Neural progenitor cell (in vitro differentiated cells): ENCODE data around the gene GALNT13. TPM values are rescaled to one million over a fixed set of nuclear protein-coding genes. Genes with fewer than 3 reads are reported as not detected.

ENCODE experiments used
- DNase-seq: peaks from one replicate; pipeline ENCODE4 v3.0.0-alpha.2; 2016; ENCODE audit warnings: low spot score
- H2AFZ ChIP-seq: fragments of 200-600 bp; sonication (generic); replicated peaks from 2 replicates; pipeline ENCODE4 v1.6.1; 2016; ENCODE audit warnings: antibody characterized with exemption
- H3F3A ChIP-seq: fragments of 200-600 bp; sonication (generic); 2 replicates; pipeline ENCODE4 v1.6.1; 2016; ENCODE audit warnings: antibody characterized with exemption, low read depth
- H3K27ac ChIP-seq: fragments of 200-600 bp; sonication (generic); 2 replicates; pipeline ENCODE4 v1.5.1; 2016; ENCODE audit warnings: mild to moderate bottlenecking
- H3K27me3 ChIP-seq: fragments of 200-600 bp; sonication (generic); 2 replicates; pipeline ENCODE4 v1.6.1; 2016; ENCODE audit warnings: mild to moderate bottlenecking, moderate library complexity
- H3K36me3 ChIP-seq: fragments of 200-600 bp; sonication (generic); 2 replicates; pipeline ENCODE4 v1.5.1; 2016
- H3K4me1 ChIP-seq: fragments of 200-600 bp; sonication (generic); 2 replicates; pipeline ENCODE4 v1.6.1; 2016; ENCODE audit warnings: mixed run types
- H3K4me2 ChIP-seq: fragments of 200-600 bp; sonication (generic); 2 replicates; pipeline ENCODE4 v1.6.1; 2016
- H3K4me3 ChIP-seq: fragments of 200-600 bp; sonication (generic); 2 replicates; pipeline ENCODE4 v1.5.1; 2016
- H3K79me2 ChIP-seq: fragments of 200-600 bp; sonication (generic); 2 replicates; pipeline ENCODE4 v1.6.1; 2016; ENCODE audit warnings: low read depth
- H3K9ac ChIP-seq: fragments of 200-600 bp; sonication (generic); 2 replicates; pipeline ENCODE4 v1.6.1; 2016
- H3K9me3 ChIP-seq: fragments of 200-600 bp; sonication (generic); 2 replicates; pipeline ENCODE4 v1.5.1; 2016; ENCODE audit warnings: low read depth
- H4K20me1 ChIP-seq: fragments of 200-600 bp; sonication (generic); 2 replicates; pipeline ENCODE4 v1.6.1; 2016; ENCODE audit warnings: low read depth
- H3K27ac Mint-ChIP-seq: 3 replicates; pipeline ENCODE4 v1.8.0; 2021; ENCODE audit warnings: mixed read lengths
- H3K27me3 Mint-ChIP-seq: 2 replicates; pipeline ENCODE4 v1.8.0; 2022; ENCODE audit warnings: low read depth, mild to moderate bottlenecking, inconsistent platforms, moderate library complexity, mixed read lengths; ENCODE audit not compliant: insufficient read depth
- H3K36me3 Mint-ChIP-seq: 3 replicates; pipeline ENCODE4 v1.8.0; 2021; ENCODE audit warnings: mixed read lengths
- H3K4me1 Mint-ChIP-seq: 3 replicates; pipeline ENCODE4 v1.8.0; 2021; ENCODE audit warnings: mixed read lengths
- H3K4me3 Mint-ChIP-seq: 3 replicates; pipeline ENCODE4 v1.8.0; 2021; ENCODE audit warnings: mild to moderate bottlenecking, moderate library complexity, mixed read lengths
- H3K9me3 Mint-ChIP-seq: 3 replicates; pipeline ENCODE4 v1.8.0; 2020; ENCODE audit warnings: mixed read lengths
- CTCF ChIP-seq: fragments of 200-600 bp; sonication (generic); IDR thresholded peaks from 2 replicates; pipeline ENCODE4 v1.5.1; 2017; ENCODE audit warnings: antibody characterized with exemption, mild to moderate bottlenecking
- EZH2 ChIP-seq: fragments of 200-600 bp; sonication (generic); IDR thresholded peaks from 2 replicates; pipeline ENCODE4 v1.6.1; 2017; ENCODE audit warnings: antibody characterized with exemption, mild to moderate bottlenecking, moderate library complexity
- EZH2phosphoT487 ChIP-seq: fragments of 200-600 bp; sonication (generic); IDR thresholded peaks from 2 replicates; pipeline ENCODE4 v1.6.1; 2017; ENCODE audit warnings: antibody characterized with exemption
- total RNA-seq: library from RNA; depleted of rRNA; stranded (reverse); fragments of >200 nt; gene quantifications from 2 replicates; pipeline ENCODE4 v1.2.3, GENCODE V29; 2015; ENCODE audit warnings: low replicate concordance

GALNT13 gene
- total RNA-seq, 1 donor from 2014 or later, result 5.9 TPM

- Histone ChIP-seq H2AFZ (no peak overlapping the region), H3K9ac (no peak overlapping the region), H4K20me1 (no peaks in the 10 kb centered on the region), H3K4me2 (no peak overlapping the region), H3K27ac (no peak overlapping the region), H3K27me3 (no peaks in the 10 kb centered on the region), H3K36me3 (no peaks in the 10 kb centered on the region), H3K4me3 (no peak overlapping the region), H3K9me3 (no peaks in the 10 kb centered on the region), H3F3A (no peaks in the 10 kb centered on the region), H3K79me2 (no peaks in the 10 kb centered on the region), H3K4me1 (no peaks in the 10 kb centered on the region)
- DNase-seq, result no peak
- Mint-ChIP-seq H3K4me1 (no peaks in the 10 kb centered on the region), H3K4me3 (no peak overlapping the region), H3K9me3 (peaks cover 4% of the 10 kb centered on the region), H3K36me3 (no peaks in the 10 kb centered on the region), H3K27ac (no peak overlapping the region), H3K27me3 (peaks cover 4% of the 10 kb centered on the region)
- TF ChIP-seq EZH2 (no peak), EZH2phosphoT487 (no peak), CTCF (no peak)
Observed at GRCh38 chr2:154291511-154291910, 419.8 kb downstream of the GALNT13 start.

DNA sequence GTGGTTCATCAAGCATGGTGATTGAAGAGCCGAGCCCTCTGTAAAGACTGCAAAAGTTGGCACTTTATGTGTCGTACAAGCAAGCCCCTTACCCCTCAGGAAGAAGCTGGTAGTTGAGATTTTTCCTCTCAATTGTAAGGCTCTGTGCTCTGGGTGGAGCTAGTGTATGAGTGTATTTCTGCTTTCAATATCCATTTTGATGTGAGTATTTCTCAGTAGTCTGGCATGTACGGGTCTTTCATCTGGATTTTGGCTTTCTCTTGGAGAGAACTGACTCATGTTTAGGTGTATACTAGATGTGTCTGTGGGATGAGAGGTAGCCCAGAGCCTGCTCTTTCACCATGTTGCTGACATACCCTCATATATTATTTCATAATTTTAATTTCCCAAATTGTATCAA lies 420.2 kb downstream of the GALNT13 start:
- no peaks in the 10 kb centered on the region for H3K9me3 ChIP-seq
- no peak overlapping the region for H3K4me3 Mint-ChIP-seq
- TF ChIP-seq CTCF, result no peak
- TF ChIP-seq EZH2phosphoT487, result no peak
- TF ChIP-seq EZH2, result no peak
- H3K36me3 ChIP-seq, result no peaks in the 10 kb centered on the region
- no peak overlapping the region for H3K27ac ChIP-seq
- H3K79me2 ChIP-seq, result no peaks in the 10 kb centered on the region
- H2AFZ ChIP-seq, result no peak overlapping the region
- no peak overlapping the region for H3K4me2 ChIP-seq
- no peaks in the 10 kb centered on the region for H3K4me1 ChIP-seq
- H3K4me1 Mint-ChIP-seq, result no peaks in the 10 kb centered on the region
- H3K36me3 Mint-ChIP-seq, result no peaks in the 10 kb centered on the region
- H4K20me1 ChIP-seq, result no peaks in the 10 kb centered on the region
- H3K9ac ChIP-seq, result no peak overlapping the region
- H3K4me3 ChIP-seq, result no peak overlapping the region
- DNase-seq, result no peak
- H3K27me3 ChIP-seq, result no peaks in the 10 kb centered on the region
- peaks cover 4% of the 10 kb centered on the region for H3K27me3 Mint-ChIP-seq
- H3K27ac Mint-ChIP-seq, result no peak overlapping the region
- no peaks in the 10 kb centered on the region for H3F3A ChIP-seq
- H3K9me3 Mint-ChIP-seq, result peaks cover 4% of the 10 kb centered on the region

- Histone ChIP-seq H3K9me3 (no peaks in the 10 kb centered on the region), H4K20me1 (no peaks in the 10 kb centered on the region), H2AFZ (no peak overlapping the region), H3K4me1 (no peaks in the 10 kb centered on the region), H3F3A (no peaks in the 10 kb centered on the region), H3K36me3 (no peaks in the 10 kb centered on the region), H3K4me3 (no peak overlapping the region), H3K79me2 (no peaks in the 10 kb centered on the region), H3K4me2 (no peak overlapping the region), H3K27ac (no peak overlapping the region), H3K9ac (no peak overlapping the region), H3K27me3 (no peaks in the 10 kb centered on the region)
- no peak for TF ChIP-seq CTCF
- no peak for TF ChIP-seq EZH2
- TF ChIP-seq EZH2phosphoT487, result no peak
- H3K27ac Mint-ChIP-seq, result no peak overlapping the region
- no peak for DNase-seq
- peaks cover 2% of the 10 kb centered on the region for H3K27me3 Mint-ChIP-seq
- peaks cover 4% of the 10 kb centered on the region for H3K9me3 Mint-ChIP-seq
- H3K4me1 Mint-ChIP-seq, result no peaks in the 10 kb centered on the region
- no peak overlapping the region for H3K4me3 Mint-ChIP-seq
- H3K36me3 Mint-ChIP-seq, result no peaks in the 10 kb centered on the region
Observed at GRCh38 chr2:154293864-154294263, 422.1 kb downstream of the GALNT13 start.
